Measurements from ENCODE around the gene UBE2L5. TPM values are rescaled to one million over a fixed set of nuclear protein-coding genes. Genes with fewer than 3 reads are reported as not detected.
A peak's percentile ranks its signal among the peaks of the same experiment; 100 is the strongest.

The UBE2L5 gene
- total RNA-seq, 1 donor from 2014 or later = not detected

DNA sequence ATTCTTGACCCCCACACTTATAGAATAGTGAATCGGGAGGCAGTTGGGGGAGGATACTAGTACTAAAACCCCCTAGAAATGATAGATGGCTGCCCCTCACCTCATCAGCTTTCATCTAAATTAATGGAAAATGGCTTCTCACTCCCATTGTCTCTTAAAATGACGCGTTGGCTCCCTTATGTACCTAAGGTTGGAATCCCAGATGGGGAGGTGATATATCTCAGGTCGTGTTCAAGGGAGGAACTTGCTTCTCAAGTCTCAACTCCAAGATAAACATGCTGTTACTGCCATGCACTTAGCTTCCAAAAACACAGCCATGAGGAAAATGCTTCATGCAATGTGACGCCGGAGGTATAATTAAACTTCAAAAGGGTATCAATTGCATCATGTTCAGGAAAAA is 18.8 kb upstream of the UBE2L5 start:
- Mint-ChIP-seq H3K4me3 (ENCODE audit: unreplicated experiment) (no peak overlapping the region), H3K4me1 (ENCODE audit: unreplicated experiment) (peaks cover 3% of the 10 kb centered on the region), H3K27ac (ENCODE audit: unreplicated experiment) (no peak overlapping the region), H3K27me3 (ENCODE audit: unreplicated experiment) (peaks cover 6% of the 10 kb centered on the region), H3K9me3 (ENCODE audit: unreplicated experiment) (no peaks in the 10 kb centered on the region), H3K36me3 (ENCODE audit: low read depth, unreplicated experiment) (no peaks in the 10 kb centered on the region)
- no peak for DNase-seq (ENCODE audit: low spot score)
- TF ChIP-seq, protein P1, sequence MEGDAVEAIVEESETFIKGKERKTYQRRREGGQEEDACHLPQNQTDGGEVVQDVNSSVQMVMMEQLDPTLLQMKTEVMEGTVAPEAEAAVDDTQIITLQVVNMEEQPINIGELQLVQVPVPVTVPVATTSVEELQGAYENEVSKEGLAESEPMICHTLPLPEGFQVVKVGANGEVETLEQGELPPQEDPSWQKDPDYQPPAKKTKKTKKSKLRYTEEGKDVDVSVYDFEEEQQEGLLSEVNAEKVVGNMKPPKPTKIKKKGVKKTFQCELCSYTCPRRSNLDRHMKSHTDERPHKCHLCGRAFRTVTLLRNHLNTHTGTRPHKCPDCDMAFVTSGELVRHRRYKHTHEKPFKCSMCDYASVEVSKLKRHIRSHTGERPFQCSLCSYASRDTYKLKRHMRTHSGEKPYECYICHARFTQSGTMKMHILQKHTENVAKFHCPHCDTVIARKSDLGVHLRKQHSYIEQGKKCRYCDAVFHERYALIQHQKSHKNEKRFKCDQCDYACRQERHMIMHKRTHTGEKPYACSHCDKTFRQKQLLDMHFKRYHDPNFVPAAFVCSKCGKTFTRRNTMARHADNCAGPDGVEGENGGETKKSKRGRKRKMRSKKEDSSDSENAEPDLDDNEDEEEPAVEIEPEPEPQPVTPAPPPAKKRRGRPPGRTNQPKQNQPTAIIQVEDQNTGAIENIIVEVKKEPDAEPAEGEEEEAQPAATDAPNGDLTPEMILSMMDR (IDR thresholded peaks at IDR 0.05; ENCODE audit: unreplicated experiment) = no peak

DNA sequence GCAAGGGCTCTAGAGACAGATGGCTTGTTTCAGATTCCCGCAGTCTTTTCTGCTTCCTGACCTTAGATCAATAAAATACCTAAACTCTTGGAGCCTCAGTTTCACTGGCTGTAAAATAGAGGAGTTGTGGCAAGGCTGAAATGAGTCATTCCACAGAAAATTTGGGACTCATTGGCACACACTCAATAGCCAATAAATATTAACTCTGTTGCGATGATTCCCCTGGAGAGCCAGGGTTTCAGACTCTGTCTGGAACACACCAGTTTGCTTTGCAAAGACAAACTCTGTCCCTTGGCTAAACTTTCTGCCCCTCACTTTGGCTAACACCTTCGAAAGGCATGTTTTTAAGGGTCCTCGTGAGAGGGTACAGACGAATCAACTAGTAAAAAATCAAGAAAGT is 18.1 kb upstream of the UBE2L5 start:
- Mint-ChIP-seq H3K4me3 (ENCODE audit: unreplicated experiment) (no peak overlapping the region), H3K9me3 (ENCODE audit: unreplicated experiment) (no peaks in the 10 kb centered on the region), H3K36me3 (ENCODE audit: low read depth, unreplicated experiment) (no peaks in the 10 kb centered on the region), H3K4me1 (ENCODE audit: unreplicated experiment) (peaks cover 8% of the 10 kb centered on the region), H3K27me3 (ENCODE audit: unreplicated experiment) (peaks cover 6% of the 10 kb centered on the region), H3K27ac (ENCODE audit: unreplicated experiment) (no peak overlapping the region)
- TF ChIP-seq, protein P1 (IDR thresholded peaks at IDR 0.05; ENCODE audit: unreplicated experiment) = no peak
- DNase-seq (ENCODE audit: low spot score) = no peak

DNA sequence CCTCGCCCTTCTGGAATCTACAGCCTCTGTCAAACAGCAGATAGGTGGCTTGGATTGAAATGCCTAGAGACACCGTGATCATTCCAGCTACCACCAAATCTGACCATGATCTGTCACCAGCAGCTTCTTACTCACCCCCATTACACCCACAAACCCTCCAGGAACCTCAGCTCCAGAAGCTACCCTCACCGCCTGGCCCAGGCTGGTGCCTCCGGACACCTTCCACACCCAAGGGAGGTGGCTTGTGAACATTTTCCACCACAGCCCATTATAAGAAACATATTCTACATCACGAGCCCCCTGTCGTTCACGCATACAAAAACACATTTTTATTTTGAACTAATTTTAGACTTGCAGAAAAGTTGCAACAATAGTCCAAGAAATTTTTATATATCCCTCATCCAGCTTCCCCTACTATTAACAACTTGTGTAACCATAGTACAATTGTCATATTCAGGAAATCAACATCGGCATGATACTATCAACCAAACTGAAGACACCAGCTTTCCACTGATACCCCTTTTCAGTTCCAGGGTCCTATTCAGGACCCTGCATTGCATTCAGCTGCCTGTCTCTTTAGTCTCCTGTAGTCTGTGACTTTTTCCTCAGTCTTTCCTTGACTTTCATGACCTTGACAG is 15.4 kb upstream of the UBE2L5 start:
- H3K9me3 Mint-ChIP-seq (ENCODE audit: unreplicated experiment) = no peaks in the 10 kb centered on the region
- H3K4me1 Mint-ChIP-seq (ENCODE audit: unreplicated experiment) = peaks cover 16% of the 10 kb centered on the region
- H3K4me3 Mint-ChIP-seq (ENCODE audit: unreplicated experiment) = no peak overlapping the region
- no peak for DNase-seq (ENCODE audit: low spot score)
- TF ChIP-seq, protein P1 (IDR thresholded peaks at IDR 0.05; ENCODE audit: unreplicated experiment) = no peak
- no peak overlapping the region for H3K27ac Mint-ChIP-seq (ENCODE audit: unreplicated experiment)
- peaks cover 5% of the 10 kb centered on the region for H3K27me3 Mint-ChIP-seq (ENCODE audit: unreplicated experiment)
- H3K36me3 Mint-ChIP-seq (ENCODE audit: low read depth, unreplicated experiment) = no peaks in the 10 kb centered on the region

DNA sequence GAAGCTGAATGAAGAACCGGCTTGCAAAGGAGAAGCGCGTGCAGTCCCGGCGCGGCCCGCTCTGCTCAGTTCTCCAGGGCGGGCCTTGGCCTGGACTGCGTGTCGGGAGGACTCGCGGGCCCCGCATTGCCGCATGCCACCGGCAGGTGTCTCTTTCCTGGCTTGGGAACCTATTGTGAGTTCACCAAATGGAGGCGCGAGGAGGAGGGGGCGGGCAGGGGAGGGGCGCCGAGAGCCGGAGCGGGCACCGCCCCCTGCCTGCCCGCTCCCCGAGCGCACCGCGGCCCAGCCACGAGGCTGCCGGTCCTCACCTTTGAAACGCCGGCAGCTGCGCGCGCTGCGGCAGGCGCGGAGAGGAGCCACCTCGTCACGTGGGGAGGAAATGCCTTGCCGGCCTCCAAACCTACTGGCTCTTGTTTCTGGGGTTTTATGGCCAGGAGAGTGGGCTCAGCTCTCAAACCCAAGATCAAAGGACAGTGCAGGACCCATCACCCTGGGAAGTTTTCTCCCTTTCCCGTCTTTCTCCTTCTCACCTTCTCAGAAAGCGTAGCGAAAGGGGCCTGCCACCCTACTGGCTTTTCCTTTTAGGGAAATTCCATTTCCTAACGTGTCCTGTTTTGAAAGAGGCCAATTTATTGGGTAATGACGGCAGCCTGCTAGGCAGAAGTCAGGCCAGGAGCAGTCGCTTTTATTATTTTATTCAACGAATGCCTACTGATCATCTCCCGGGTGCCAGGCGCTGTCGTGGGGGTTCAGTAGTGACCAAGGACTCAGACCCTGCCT is 13.8 kb upstream of the UBE2L5 start:
- TF ChIP-seq, protein P1 (IDR thresholded peaks at IDR 0.05; ENCODE audit: unreplicated experiment) = peak; percentile 71
- peaks cover 3% of the 10 kb centered on the region for H3K27me3 Mint-ChIP-seq (ENCODE audit: unreplicated experiment)
- H3K4me1 Mint-ChIP-seq (ENCODE audit: unreplicated experiment) = peaks cover 16% of the 10 kb centered on the region
- DNase-seq (ENCODE audit: low spot score) = peak; percentile 98
- peak overlapping the region; percentile 26 for H3K4me3 Mint-ChIP-seq (ENCODE audit: unreplicated experiment)
- no peaks in the 10 kb centered on the region for H3K9me3 Mint-ChIP-seq (ENCODE audit: unreplicated experiment)
- no peaks in the 10 kb centered on the region for H3K36me3 Mint-ChIP-seq (ENCODE audit: low read depth, unreplicated experiment)
- H3K27ac Mint-ChIP-seq (ENCODE audit: unreplicated experiment) = peak overlapping the region; percentile 82

Measured in endothelial cell (in vitro differentiated cells).